NCI-H345 treated with DMSO at 0.1 percent for 48 hours (cell line): ENCODE measurements around the gene CNGA3.

Experiments
- DNase-seq: peaks from one replicate; lab custom pipeline; 2025; ENCODE audit not compliant: unreplicated experiment; lab: John Stamatoyannopoulos, UW

Gene CNGA3

DNA sequence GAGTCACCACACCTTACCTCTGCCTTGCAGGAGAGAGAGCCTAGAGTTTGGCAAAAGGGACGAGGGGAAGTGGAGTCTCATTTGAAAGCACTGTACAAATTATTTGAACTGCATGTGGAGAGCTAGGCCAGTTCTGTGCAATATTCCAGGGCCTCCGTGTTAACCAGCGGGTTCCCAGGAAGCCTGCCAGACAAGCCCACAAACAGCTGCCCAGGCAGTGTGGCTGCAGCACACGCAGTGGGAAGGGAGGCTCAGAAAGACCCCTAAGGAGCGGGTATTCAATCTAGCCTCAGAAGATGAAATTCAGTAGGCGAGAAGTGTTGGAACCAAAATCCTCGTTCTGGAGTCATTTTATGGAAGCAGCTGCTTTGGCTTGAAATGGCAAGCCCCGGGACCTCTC lies 30.7 kb downstream of the CNGA3 start:
- no peak for DNase-seq

DNA sequence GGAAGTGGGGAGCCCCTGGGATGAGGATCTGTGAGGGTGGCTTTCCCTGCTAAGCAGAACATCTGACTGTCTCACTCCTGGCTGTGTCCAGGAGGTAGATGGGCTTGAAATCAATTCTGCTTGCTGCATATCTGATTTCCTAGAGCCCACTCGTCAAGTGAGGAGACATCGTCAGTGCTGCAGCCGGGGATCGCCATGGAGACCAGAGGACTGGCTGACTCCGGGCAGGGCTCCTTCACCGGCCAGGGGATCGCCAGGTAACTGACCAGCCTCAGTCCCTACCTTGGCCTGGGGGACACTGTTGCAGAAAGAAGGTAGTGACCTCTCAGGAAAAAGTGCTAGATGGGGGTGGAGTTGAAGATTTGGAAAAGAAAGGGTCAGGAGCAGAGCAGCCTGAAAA lies 31.3 kb downstream of the CNGA3 start:
- no peak for DNase-seq

GRCh38 chr2:98378196-98378595 lies 31.9 kb downstream of the CNGA3 start:
- DNase-seq: peak; percentile 30

DNA sequence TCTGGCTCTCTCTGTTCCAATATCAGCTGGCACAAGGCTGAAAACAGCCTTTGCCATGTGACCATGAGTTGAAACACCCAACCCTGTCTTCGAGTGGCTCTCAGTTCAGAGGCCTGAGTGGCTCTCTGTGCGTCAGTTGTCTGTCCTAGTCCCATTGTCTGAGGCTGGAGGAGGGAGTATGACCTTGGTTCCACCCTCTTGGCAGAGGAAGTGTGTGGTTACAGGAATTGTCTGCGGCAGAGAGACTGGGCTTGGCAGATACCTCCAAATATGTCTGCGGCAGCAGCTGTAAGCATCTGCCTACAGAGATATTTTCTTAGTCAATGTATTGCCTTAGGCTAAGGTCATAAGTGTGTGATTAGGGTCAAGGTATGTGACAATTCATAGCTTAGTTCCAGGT lies 32.6 kb downstream of the CNGA3 start:
- DNase-seq: no peak

GRCh38 chr2:98379311-98380202 lies 33.3 kb downstream of the CNGA3 start:
- DNase-seq: no peak

DNA sequence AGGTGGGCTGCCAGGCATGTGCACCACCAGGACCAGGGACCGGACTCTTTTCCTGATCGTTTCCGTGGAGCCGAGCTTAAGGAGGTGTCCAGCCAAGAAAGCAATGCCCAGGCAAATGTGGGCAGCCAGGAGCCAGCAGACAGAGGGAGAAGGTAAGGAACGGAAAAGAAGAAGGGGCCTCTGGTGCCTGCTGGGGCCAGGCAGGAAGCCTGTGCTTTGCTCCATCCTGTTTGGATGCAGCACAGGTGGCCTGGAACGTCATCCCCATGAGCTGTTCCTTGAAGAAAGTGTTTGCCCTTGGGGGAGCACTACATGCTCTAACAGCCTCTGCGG lies 33.9 kb downstream of the CNGA3 start:
- no peak for DNase-seq

DNA sequence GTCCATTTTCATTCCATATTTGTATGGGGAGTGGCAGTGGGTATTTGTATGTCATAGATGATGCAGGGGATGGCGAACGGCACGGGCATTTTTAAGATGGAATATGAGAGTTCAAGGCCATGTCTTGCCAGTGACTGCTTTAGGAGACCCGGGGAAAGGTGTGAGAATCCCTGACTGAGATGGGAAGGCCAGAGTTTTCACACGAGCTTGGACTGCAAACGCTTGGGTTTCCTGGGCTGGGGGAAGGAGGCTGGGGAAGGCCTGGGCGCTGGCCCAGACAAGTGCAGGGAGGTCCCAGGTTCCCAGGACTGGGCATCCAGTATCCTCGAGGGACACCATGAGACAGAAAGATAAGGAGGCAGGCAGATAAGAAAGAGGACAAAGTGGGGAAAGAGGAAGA lies 35.2 kb downstream of the CNGA3 start:
- DNase-seq: no peak

- no peak for DNase-seq
Observed at GRCh38 chr2:98382086-98382485, 35.8 kb downstream of the CNGA3 start.

DNA sequence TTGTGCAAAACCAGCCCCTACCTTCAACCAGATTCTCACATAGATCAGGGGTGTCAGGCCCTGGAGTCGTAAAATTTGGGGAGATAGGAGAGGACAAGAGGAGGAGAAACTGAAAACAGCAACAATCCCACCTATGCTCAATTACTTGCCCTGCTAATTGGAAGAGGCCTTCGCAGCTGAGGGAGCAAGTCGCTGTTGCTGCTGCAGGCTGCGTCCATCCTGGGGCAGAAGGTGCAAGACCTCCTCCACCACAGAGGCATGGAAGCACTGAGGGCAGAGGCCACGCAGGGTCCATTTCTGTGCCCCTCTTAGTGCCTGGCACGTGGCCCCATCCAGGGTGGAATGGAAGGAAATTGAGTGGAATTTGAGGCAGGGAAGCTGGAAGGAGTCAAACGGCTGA lies 36.5 kb downstream of the CNGA3 start:
- DNase-seq: no peak

DNA sequence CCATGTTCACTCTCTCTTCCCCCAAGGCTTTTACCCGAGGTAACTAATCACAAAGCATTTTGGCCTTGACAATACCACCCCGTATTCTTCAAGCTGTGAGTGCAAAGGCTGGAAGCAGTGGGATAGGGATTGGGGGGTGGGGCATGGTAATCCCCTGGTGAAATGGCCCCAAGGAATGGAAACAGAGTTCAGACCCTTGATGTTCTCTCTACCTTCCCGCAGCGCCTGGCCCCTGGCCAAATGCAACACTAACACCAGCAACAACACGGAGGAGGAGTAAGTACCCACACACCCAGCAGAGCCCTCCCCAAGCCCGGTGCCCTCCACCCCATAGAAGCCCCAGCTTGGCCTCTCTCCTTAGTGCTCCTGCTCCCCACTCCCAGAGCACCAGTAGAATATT lies 36.9 kb downstream of the CNGA3 start:
- DNase-seq: no peak

DNA sequence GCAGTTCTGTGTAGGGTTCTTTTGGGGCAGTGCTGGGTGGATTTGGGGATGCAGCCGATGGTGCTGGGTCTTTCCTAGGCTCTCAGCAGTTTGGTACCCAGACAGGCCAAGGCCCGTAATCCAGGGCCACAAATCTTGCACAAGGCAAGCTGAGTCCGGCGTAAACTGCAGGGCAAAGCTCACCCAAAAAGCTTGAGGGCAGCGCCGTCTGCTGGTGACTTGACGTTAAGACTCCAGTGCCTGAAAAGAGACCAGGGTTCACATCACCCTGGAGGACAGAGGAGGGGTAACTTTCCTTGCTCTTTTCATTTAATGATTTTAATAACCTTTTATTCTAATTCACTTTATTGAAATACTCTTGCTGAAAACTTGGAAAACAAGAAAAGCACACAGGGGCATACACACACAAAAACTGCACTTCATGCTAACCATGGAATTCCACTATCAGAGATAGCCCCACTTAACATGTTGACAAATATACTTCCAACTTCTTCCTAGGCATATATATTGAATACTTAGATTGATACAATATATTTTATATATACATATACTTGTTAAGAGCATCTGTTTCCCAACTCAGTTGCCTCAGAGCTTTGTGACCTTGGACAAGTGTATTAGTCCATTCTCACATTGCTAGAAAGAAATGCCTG lies 38.9 kb downstream of the CNGA3 start:
- DNase-seq: peak; percentile 64

GRCh38 chr2:98387478-98387877 lies 41.2 kb downstream of the CNGA3 start:
- DNase-seq: no peak

- DNase-seq: no peak
Observed at GRCh38 chr2:98388081-98388480, 41.8 kb downstream of the CNGA3 start.

DNA sequence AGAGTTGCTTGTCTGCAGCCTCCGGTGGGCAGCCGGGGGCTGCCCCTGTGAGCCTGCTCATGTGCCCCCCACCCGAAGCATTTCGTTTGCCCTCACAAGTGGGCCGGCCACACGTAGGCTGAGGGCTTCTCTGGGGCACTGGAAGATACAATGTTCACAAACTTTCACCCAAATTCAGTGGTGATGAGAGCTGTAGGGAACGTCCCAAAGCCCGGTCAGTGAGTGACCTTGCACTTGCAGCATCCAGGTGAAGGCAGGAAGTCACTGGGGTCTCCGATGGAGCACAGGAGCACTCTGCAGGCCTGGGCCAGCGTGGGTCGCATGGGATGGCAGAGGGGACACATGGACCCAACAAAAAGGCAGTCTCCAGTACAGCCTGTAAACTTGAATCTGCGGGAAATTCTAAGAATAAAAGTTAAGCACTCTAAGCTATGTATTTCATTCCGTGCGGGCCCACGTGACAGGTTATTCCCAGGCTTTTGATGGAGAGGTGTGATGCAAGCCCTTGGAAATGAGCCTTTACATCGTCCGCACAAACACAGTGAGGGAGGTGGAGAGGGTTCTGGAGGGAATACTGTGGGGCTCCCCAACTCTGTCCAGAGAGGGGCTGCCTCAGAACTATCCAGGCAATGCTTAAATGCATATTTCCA lies 42.5 kb downstream of the CNGA3 start:
- DNase-seq: no peak

GRCh38 chr2:98389251-98389605 lies 43.0 kb downstream of the CNGA3 start:
- no peak for DNase-seq

DNA sequence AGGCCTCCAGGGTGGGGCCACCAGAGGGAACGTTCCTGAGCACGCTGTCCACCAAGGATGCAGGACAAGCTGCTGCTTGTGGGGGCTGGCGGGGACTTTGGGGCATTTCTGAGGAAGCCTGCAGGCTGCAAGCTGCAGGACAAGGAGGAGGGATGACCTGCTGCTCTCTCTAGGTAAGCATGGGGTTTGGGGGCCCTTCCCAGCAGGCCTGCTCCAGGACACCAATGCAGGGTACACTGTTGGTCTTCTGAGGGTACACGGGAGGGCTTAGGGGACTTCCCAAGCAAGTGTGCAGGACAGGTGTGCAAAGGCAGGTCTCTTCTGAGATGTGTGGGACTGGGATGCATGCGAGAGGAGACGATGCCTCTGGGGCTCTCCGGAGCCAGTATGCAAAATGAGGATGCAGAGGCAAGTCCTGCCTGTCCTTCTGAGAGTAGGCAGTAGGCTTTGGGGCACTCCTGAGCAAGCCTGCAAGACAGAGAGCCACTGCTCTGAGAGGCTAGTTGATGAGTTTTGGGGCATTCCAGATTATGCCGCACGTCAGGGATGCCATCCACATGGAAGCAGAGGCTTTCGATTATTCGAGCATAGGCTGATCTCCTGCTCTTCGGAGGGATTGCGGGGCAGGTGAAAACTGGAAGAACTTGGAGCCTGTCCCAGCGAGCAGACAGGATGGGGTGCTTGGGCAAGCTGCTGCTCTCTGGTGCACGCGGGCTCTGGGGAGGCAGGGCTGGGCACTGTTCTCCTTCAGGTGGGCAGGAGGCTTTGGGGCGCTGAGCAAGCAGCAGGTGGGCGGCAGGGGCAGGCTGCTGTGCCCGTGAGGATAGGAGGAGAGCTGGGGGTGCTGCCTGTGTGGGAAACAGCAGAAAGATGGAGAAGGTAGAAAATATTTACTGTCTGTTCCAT lies 44.6 kb downstream of the CNGA3 start:
- no peak for DNase-seq

DNA sequence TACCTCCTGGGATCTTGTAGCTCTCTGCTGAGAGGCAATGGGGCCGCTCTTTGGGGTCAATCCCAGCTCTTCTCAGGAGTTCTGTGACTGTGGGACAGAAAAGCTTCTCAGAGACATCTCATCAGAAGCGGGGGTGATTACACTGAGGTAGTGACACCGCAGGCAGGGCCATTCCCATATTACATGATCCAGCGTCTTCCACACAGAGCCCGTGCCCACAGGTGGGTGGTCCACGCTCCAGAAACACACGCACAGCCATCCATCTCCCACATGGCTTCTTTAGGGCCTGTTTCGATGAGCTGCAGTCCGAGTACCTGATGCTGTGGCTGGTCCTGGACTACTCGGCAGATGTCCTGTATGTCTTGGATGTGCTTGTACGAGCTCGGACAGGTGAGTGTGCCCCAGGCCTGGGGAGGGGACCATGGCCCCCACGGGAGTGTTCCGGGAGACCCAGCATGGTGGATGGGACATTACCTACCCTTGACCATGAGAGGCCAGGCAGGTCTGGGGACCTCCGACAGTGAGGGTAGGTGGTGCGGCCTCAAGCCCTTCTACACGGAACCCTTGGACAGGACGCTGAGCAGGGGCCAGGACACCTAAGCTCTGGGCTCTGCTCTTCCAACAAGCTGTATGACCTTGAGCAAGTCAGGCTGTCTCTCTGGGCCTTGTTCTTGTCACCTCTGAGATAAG lies 45.5 kb downstream of the CNGA3 start:
- DNase-seq: no peak

- no peak for DNase-seq
Observed at GRCh38 chr2:98393354-98393753, 47.1 kb downstream of the CNGA3 start.

- DNase-seq: no peak
Observed at GRCh38 chr2:98394595-98395153, 48.4 kb downstream of the CNGA3 start.

DNA sequence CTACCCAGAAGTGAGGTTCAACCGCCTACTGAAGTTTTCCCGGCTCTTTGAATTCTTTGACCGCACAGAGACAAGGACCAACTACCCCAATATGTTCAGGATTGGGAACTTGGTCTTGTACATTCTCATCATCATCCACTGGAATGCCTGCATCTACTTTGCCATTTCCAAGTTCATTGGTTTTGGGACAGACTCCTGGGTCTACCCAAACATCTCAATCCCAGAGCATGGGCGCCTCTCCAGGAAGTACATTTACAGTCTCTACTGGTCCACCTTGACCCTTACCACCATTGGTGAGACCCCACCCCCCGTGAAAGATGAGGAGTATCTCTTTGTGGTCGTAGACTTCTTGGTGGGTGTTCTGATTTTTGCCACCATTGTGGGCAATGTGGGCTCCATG lies 49.7 kb downstream of the CNGA3 start:
- no peak for DNase-seq
